K562 (cell line): ENCODE data around the gene FTH1. TPM values are rescaled to one million over a fixed set of nuclear protein-coding genes. Genes with fewer than 3 reads are reported as not detected.

Source experiments
- ARID1B ChIP-seq: fragments of 450-650 bp; IDR thresholded peaks from 2 replicates; pipeline ENCODE4 v1.6.1; 2016; ENCODE audit warnings: antibody characterized with exemption, mild to moderate bottlenecking, inconsistent platforms
- CAMTA2 ChIP-seq: fragments of 250-450 bp; sonication (Bioruptor Pico); conservative IDR thresholded peaks from 2 replicates; pipeline ENCODE4 v1.5.1; 2022
- CREB1 ChIP-seq, 2 experiments: sonication (generic) in 1 of 2; formaldehyde crosslinking in 1 of 2; IDR thresholded peaks; 2 replicates each; pipeline versions ENCODE4 v1.6.1 to v1.8.0; 2012 to 2022; ENCODE audit warnings: inconsistent platforms in 1 of 2, mild to moderate bottlenecking in 1 of 2, missing genetic modification reagents in 1 of 2, moderate library complexity in 1 of 2
- CXXC5 ChIP-seq: fragments of 250-450 bp; sonication (Bioruptor Pico); IDR thresholded peaks from 2 replicates; pipeline ENCODE4 v1.8.0; 2022; ENCODE audit warnings: inconsistent platforms, mild to moderate bottlenecking, moderate library complexity
- ELF2 ChIP-seq: fragments of 250-450 bp; sonication (Bioruptor Pico); IDR thresholded peaks from 2 replicates; pipeline ENCODE4 v1.5.0; 2021; ENCODE audit warnings: mild to moderate bottlenecking
- FOXM1 ChIP-seq, 2 experiments: fragments of 450-650 bp in 1 of 2; sonication (generic) in 1 of 2; formaldehyde crosslinking in 1 of 2; IDR thresholded peaks; 2 replicates each; pipeline versions ENCODE4 v1.6.1 to v1.9.0; 2017 to 2022; ENCODE audit warnings: low read depth in 2 of 2, mild to moderate bottlenecking in 2 of 2, missing genetic modification reagents in 1 of 2, moderate library complexity in 1 of 2
- HLTF ChIP-seq: fragments of 450-650 bp; IDR thresholded peaks from 2 replicates; pipeline ENCODE4 v1.6.1; 2016
- NFIC ChIP-seq: fragments of 450-650 bp; IDR thresholded peaks from 2 replicates; pipeline ENCODE4 v1.6.1; 2017; ENCODE audit warnings: mild to moderate bottlenecking, inconsistent platforms
- NR4A1 ChIP-seq, 2 experiments: fragments of 250-450 bp in 1 of 2; fragments of 450-650 bp in 1 of 2; sonication (Bioruptor Pico) in 1 of 2; IDR thresholded peaks; 2 replicates each; pipeline versions ENCODE4 v1.4.0 to v1.6.1; 2016 to 2020; ENCODE audit warnings: mild to moderate bottlenecking in 2 of 2, missing compliant biosample characterization in 1 of 2, missing genetic modification characterization in 1 of 2, moderate library complexity in 1 of 2
- RBFOX2 ChIP-seq: fragments of 200-400 bp; formaldehyde crosslinking; IDR thresholded peaks from 2 replicates; pipeline ENCODE4 v1.6.1; 2017; ENCODE audit warnings: low read depth, mild to moderate bottlenecking, low read length, moderate library complexity
- SMAD2 ChIP-seq: fragments of 150-350 bp; IDR thresholded peaks from 2 replicates; pipeline ENCODE4 v1.6.1; 2014; ENCODE audit warnings: low read depth, mild to moderate bottlenecking, low read length
- SP2 ChIP-seq: IDR thresholded peaks from 2 replicates; pipeline ENCODE4 v1.6.1; 2011; ENCODE audit warnings: mild to moderate bottlenecking, low read depth, low read length, moderate library complexity; ENCODE audit not compliant: poor library complexity, severe bottlenecking; ENCODE audit errors: extremely low read depth
- SRF ChIP-seq, 2 experiments: fragments of 250-450, 450-650 bp in 1 of 2; sonication (Bioruptor Pico) in 1 of 2; sonication (generic) in 1 of 2; formaldehyde crosslinking; IDR thresholded peaks; 2 replicates each; pipeline versions ENCODE4 v1.5.0 to v1.5.1; 2020 to 2022; ENCODE audit warnings: mild to moderate bottlenecking in 1 of 2, missing genetic modification reagents in 1 of 2
- WHSC1 ChIP-seq: IDR thresholded peaks from one replicate; pipeline ENCODE4 v1.6.1; 2012; ENCODE audit warnings: low read length, control low read depth, inconsistent platforms
- polyA plus RNA-seq, 8 experiments: library from polyadenylated mRNA; depleted of rRNA in 4 of 8; stranded (reverse) in 5 of 8; unstranded in 3 of 8; fragments of >200 nt; fragmentation: Nextera tagmentation in 2 of 8; fragmentation: Illumina TruSeq in 1 of 8; extraction: Ambion mirVana in 2 of 8; extraction: Trizol in 1 of 8; gene quantifications; 2 replicates each; pipeline versions ENCODE4 v1.2.1 to v1.2.3, GENCODE V29; 2011 to 2014; ENCODE audit warnings: inconsistent platforms in 1 of 8, missing spikeins in 1 of 8
- total RNA-seq, 7 experiments: library from RNA; depleted of rRNA in 6 of 7; stranded (reverse); fragments of >200 nt in 6 of 7; fragmentation: Illumina TruSeq in 2 of 7; extraction: Trizol in 2 of 7; gene quantifications; 2 replicates each; pipeline versions ENCODE4 v1.2.1 to v1.2.3, GENCODE V29; 2011 to 2021; ENCODE audit warnings: low replicate concordance in 1 of 7
- TF ChIP-seq, protein P1 (sequence below): sonication (generic); formaldehyde crosslinking; IDR thresholded peaks from 2 replicates; pipeline ENCODE4 v1.8.0; 2022; ENCODE audit warnings: mild to moderate bottlenecking, missing genetic modification reagents
- TF ChIP-seq, protein P2 (sequence below): fragments of 200-800 bp; sonication (Bioruptor generic); IDR thresholded peaks from 2 replicates; pipeline ENCODE4 v1.6.1; 2016; ENCODE audit warnings: missing genetic modification characterization, missing compliant biosample characterization
- TF ChIP-seq, protein P3 (sequence below): fragments of 250-450 bp; sonication (Bioruptor Pico); IDR thresholded peaks from 2 replicates; pipeline ENCODE4 v1.4.0; 2020; ENCODE audit warnings: mild to moderate bottlenecking, moderate library complexity

Gene FTH1
- total and polyA plus RNA-seq, 9 of the 15 experiments (the other 6 are each of a cell fraction or from before 2014, with no cell fraction given) = 370 to 3,146 (median 802) TPM

DNA sequence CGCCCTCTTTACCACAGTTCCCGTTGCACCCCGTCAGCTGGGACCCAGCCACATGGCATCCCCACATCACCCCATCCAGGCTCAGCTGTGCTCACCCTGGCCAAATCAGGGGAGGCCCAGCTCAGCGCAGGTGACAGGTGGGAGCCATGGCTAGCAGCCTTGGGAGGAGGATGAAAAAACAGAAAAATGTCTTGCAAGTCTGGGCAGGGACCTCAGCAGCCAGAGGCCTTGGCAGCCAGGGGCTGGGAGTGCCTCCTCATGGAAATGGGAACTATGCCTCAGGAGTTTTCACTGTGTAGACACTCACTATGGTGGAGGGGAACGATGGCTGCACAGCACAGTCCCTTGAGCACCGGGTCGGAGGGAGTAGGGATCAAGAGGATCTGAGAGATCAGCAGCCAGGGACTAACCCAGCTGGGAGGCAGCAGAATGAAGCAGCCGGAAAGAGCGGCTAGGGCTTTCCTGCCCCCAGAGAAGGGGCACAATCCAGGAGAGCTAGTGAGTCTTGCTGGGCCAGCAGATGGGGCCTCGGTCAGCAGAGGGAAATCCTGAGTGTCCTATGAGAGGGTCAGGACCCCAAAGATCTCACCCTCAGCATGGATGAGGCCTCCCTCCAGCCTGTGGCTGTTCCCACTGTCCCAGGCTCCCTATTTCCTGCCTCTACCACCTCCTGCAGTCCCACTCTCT, 6.2 kb upstream of the FTH1 start (continued):
- TF ChIP-seq, protein P1, sequence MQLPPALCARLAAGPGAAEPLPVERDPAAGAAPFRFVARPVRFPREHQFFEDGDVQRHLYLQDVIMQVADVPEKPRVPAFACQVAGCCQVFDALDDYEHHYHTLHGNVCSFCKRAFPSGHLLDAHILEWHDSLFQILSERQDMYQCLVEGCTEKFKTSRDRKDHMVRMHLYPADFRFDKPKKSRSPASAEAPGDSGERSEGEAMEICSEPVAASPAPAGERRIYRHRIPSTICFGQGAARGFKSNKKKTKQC (CRISPR knock-in tag) = no peak
- no peak for TF ChIP-seq NR4A1 (CRISPR knock-in tag; IDR thresholded peaks at IDR 0.05)
- peak; percentile 5; the same call in 1 of the 2 replicates for TF ChIP-seq NR4A1 (tag; IDR thresholded peaks at IDR 0.05)
- TF ChIP-seq NFIC = no peak
- TF ChIP-seq SRF (CRISPR knock-in tag; IDR thresholded peaks at IDR 0.05) = no peak
- TF ChIP-seq, protein P2, sequence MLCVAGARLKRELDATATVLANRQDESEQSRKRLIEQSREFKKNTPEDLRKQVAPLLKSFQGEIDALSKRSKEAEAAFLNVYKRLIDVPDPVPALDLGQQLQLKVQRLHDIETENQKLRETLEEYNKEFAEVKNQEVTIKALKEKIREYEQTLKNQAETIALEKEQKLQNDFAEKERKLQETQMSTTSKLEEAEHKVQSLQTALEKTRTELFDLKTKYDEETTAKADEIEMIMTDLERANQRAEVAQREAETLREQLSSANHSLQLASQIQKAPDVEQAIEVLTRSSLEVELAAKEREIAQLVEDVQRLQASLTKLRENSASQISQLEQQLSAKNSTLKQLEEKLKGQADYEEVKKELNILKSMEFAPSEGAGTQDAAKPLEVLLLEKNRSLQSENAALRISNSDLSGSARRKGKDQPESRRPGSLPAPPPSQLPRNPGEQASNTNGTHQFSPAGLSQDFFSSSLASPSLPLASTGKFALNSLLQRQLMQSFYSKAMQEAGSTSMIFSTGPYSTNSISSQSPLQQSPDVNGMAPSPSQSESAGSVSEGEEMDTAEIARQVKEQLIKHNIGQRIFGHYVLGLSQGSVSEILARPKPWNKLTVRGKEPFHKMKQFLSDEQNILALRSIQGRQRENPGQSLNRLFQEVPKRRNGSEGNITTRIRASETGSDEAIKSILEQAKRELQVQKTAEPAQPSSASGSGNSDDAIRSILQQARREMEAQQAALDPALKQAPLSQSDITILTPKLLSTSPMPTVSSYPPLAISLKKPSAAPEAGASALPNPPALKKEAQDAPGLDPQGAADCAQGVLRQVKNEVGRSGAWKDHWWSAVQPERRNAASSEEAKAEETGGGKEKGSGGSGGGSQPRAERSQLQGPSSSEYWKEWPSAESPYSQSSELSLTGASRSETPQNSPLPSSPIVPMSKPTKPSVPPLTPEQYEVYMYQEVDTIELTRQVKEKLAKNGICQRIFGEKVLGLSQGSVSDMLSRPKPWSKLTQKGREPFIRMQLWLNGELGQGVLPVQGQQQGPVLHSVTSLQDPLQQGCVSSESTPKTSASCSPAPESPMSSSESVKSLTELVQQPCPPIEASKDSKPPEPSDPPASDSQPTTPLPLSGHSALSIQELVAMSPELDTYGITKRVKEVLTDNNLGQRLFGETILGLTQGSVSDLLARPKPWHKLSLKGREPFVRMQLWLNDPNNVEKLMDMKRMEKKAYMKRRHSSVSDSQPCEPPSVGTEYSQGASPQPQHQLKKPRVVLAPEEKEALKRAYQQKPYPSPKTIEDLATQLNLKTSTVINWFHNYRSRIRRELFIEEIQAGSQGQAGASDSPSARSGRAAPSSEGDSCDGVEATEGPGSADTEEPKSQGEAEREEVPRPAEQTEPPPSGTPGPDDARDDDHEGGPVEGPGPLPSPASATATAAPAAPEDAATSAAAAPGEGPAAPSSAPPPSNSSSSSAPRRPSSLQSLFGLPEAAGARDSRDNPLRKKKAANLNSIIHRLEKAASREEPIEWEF = 0 out of 2 replicates have a peak, but pooled peaks have one; percentile 61
- TF ChIP-seq SP2 = no peak
- 0 out of 2 replicates have a peak, but pooled peaks have one; percentile 26 for TF ChIP-seq CAMTA2 (CRISPR knock-in tag)
- no peak for TF ChIP-seq HLTF
- TF ChIP-seq FOXM1 (IDR thresholded peaks at IDR 0.05; ENCODE audit: low read depth) = no peak
- TF ChIP-seq FOXM1 (CRISPR knock-in tag; IDR thresholded peaks at IDR 0.05; ENCODE audit: low read depth) = no peak
- no peak for TF ChIP-seq ARID1B
- peak; percentile 30 for TF ChIP-seq WHSC1
- TF ChIP-seq RBFOX2 = peak; percentile 61
- no peak for TF ChIP-seq CREB1 (IDR thresholded peaks at IDR 0.05)
- no peak for TF ChIP-seq CREB1 (CRISPR knock-in tag; IDR thresholded peaks at IDR 0.05)
- no peak for TF ChIP-seq SMAD2
- TF ChIP-seq CXXC5 = peak; percentile 47
- TF ChIP-seq, protein P3, sequence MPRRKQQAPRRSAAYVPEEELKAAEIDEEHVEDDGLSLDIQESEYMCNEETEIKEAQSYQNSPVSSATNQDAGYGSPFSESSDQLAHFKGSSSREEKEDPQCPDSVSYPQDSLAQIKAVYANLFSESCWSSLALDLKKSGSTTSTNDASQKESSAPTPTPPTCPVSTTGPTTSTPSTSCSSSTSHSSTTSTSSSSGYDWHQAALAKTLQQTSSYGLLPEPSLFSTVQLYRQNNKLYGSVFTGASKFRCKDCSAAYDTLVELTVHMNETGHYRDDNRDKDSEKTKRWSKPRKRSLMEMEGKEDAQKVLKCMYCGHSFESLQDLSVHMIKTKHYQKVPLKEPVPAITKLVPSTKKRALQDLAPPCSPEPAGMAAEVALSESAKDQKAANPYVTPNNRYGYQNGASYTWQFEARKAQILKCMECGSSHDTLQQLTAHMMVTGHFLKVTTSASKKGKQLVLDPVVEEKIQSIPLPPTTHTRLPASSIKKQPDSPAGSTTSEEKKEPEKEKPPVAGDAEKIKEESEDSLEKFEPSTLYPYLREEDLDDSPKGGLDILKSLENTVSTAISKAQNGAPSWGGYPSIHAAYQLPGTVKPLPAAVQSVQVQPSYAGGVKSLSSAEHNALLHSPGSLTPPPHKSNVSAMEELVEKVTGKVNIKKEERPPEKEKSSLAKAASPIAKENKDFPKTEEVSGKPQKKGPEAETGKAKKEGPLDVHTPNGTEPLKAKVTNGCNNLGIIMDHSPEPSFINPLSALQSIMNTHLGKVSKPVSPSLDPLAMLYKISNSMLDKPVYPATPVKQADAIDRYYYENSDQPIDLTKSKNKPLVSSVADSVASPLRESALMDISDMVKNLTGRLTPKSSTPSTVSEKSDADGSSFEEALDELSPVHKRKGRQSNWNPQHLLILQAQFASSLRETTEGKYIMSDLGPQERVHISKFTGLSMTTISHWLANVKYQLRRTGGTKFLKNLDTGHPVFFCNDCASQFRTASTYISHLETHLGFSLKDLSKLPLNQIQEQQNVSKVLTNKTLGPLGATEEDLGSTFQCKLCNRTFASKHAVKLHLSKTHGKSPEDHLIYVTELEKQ (CRISPR knock-in tag) = no peak
- TF ChIP-seq ELF2 (CRISPR knock-in tag) = peak; percentile 43; the same call in 1 of the 2 replicates
- TF ChIP-seq, all 486 proteins: peak for 15
